Measurements from ENCODE around the gene SF3A1.
"Not testable (repeated sequence)": the region's sequence is repeated elsewhere in the genome, so short reads cannot be mapped to it uniquely, and the experiment has no call there.

Gene SF3A1, protein sequence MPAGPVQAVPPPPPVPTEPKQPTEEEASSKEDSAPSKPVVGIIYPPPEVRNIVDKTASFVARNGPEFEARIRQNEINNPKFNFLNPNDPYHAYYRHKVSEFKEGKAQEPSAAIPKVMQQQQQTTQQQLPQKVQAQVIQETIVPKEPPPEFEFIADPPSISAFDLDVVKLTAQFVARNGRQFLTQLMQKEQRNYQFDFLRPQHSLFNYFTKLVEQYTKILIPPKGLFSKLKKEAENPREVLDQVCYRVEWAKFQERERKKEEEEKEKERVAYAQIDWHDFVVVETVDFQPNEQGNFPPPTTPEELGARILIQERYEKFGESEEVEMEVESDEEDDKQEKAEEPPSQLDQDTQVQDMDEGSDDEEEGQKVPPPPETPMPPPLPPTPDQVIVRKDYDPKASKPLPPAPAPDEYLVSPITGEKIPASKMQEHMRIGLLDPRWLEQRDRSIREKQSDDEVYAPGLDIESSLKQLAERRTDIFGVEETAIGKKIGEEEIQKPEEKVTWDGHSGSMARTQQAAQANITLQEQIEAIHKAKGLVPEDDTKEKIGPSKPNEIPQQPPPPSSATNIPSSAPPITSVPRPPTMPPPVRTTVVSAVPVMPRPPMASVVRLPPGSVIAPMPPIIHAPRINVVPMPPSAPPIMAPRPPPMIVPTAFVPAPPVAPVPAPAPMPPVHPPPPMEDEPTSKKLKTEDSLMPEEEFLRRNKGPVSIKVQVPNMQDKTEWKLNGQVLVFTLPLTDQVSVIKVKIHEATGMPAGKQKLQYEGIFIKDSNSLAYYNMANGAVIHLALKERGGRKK

GRCh38 chr22:30356449-30357235 lies at the start of gene SF3A1, which contains the start of gene CCDC157:
Gene SF3A1, minus strand, starts transcription at chr22:30356894. Its CDS starts 102 bp downstream, at chr22:30356792.
Gene CCDC157, plus strand, starts transcription at chr22:30357007. Its CDS starts 8,994 bp downstream, at chr22:30366001.
- DNase-seq, result peak; percentile 93

DNA sequence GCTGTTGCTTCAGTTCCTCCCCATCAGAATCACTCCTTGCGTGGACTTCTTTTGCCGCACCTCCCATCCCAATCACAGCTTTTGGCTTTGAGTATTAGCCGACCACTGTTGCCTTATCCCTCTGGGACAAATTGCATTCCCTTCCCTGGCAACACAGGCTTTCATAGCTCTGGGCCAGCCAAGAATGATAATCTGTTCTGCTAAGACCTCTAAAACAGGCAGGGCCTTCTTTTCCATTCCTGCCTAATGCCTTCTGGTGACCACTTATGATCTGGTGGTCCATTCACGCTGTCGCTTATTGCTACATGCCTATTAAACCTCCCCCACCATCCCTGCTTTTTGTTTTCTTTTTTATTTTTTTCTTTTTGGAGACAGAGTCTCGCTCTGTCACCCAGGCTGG lies 49.7 kb upstream of the SF3A1 start:
- no peak for DNase-seq

GRCh38 chr22:30405731-30406130 lies 49.0 kb upstream of the SF3A1 start:
- DNase-seq, result no peak

GRCh38 chr22:30404307-30404706 lies 47.6 kb upstream of the SF3A1 start:
- DNase-seq, result no peak

- not testable (repeated sequence) for DNase-seq
Measured at GRCh38 chr22:30402766-30403104, 46.0 kb upstream of the SF3A1 start.

DNA sequence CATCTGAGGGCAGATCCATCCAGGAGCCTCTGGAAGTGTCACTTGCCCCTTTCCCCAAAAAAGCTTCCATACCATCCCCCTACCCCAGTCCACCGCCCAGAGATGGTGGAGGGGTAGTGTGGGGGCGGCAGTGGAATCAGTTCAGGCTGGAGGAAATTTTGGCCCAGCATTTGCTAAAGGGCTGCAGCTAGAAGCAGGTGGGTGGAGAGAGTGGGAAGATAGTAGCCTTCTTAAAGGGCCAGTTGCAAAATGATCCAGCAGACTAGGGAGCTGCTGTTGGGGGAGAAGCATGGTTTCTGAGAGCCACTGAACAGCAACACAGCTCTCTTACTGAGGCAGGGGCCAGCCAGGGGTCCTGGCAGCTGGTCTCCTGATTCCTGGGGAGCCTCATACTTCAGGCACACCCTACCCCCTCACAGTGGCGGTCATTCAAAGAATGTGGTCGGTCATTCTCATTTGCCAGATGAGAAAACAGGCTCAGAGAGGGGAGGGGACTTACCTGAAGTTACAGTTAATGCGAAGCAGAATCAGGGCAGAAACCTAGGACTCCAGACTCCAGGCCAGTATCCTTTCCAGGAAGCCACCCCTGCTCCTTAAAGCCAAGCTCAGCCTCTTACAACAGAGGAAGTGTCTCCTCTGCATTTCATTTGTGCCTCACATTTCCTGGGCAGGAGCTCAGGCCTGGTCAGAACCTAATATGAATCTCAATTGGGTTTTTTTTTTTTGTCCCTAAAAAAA lies 45.5 kb upstream of the SF3A1 start:
- no peak for DNase-seq

DNA sequence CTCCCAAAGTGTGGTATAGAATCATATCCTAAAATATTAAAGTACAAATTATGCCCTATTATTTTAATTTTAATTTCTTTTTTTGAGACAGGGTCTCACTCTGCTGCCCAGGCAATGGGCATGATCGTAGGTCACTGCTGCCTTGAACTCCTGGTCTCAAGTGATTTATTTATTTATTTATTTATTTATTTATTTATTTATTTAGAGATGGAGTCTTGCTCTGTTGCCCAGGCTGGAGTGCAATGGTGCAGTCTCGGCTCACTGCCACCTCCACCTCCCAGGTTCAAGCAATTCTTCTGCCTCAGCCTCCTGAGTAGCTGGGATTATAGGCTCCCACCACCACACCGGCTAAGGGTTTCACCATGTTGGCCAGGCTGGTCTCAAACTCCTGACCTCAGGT lies 44.3 kb upstream of the SF3A1 start:
- not testable (repeated sequence) for DNase-seq

- no peak for DNase-seq
Measured at GRCh38 chr22:30400159-30400558, 43.5 kb upstream of the SF3A1 start.

DNA sequence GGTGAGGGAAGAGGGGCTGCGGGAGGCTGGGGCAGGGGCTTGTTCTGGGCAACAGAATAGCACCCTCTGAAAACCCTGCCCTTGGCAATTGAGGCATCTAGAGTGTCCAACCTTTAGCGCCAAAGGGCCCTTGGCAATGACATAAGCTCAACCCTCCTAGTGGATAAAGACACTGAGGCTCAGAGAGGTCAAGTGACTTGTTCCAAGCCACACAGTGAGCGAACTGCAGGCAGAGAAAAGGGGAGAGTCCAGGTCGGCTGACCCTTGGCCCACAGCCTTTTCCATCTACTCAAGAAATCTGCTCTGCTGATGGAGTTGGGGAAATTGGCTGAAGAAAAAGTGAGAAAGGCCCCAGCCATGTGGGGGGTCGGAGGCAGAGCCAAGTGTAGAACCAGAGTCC lies 43.0 kb upstream of the SF3A1 start:
- DNase-seq, result no peak

- no peak for DNase-seq
Measured at GRCh38 chr22:30398685-30399680, 42.3 kb upstream of the SF3A1 start.

- no peak for DNase-seq
Measured at GRCh38 chr22:30397656-30398635, 41.3 kb upstream of the SF3A1 start.

DNA sequence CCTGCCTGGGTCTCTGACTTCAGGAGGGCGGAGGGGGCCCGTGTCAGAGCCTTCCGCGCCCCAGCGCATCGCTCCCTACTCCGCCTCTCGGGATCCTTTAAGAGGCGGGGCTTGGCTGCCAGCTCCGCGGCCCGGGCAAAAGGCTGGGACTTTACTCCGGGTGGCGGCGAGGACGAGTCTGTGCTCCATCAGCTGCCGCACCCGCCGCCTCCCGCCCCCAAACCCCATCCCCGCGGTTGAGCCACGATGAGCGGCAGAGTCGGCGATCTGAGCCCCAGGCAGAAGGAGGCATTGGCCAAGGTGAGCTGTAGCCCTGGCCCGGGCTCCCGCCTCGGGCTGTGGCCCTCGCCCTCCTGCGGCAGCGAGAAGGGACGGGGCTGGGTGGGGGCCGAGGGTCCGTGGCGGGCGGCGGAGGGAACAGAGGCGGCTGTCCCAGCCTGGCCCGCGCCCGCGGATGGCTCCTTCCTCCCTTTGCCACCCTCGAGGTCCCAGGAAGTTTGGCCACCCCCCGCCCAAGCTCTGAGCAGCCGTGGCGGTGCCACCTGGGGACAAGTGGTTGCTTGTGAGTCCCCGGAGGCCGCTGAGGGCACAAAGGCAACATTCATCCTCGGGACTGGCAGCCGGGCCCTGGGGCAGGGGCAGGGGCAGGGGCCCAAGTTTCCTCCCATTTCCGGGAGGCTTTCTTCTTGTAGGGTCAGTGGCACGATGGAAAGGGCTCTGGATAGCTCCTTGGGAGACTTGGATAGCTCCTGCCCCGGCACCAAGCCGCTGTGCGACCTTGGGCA lies 40.4 kb upstream of the SF3A1 start, which contains the start of gene SEC14L2:
Gene SEC14L2 (plus strand): TSS at position 148 of the 785 bp plus-strand sequence. CDS start 99 bp downstream, at position 247.
- DNase-seq, result no peak

DNA sequence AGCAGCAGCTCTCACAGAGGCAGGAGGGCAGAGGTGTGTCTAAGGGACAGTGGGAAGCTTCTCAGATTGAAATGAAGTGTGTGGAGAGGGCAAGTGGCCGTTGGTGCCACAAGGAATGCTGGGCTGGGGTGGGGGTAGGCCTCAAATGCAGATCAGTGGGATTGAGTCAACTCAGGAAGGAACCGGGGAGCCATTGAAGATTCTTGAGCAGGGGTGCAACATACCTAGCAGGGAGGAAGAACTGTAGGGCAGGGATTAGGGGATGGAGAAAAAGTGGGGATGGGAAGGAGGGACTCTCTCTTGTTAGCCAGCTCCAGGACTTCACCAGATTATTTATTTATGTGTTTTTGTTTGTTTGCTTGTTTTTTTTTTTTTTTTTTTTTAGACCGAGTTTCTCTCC lies 37.2 kb upstream of the SF3A1 start:
- no peak for DNase-seq

DNA sequence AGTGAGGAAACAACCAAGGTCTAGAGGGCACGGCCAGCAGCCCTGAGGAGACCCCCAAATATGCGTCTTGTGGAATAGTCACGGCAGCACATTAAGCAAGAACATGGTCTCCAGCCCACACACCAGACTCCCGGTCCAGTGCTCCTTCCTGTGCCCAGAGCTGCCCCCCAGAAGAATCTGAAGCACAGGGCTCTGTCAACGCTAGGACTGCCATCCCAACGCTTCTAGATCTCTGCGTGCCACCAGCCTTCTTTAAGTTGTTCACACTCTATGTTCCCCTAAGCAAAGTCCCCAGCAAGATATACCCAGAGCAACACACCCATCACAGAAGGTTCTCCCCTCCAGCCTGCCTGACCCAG lies 36.6 kb upstream of the SF3A1 start:
- no peak for DNase-seq

- DNase-seq, result no peak
Measured at GRCh38 chr22:30392661-30393321, 36.1 kb upstream of the SF3A1 start.

DNA sequence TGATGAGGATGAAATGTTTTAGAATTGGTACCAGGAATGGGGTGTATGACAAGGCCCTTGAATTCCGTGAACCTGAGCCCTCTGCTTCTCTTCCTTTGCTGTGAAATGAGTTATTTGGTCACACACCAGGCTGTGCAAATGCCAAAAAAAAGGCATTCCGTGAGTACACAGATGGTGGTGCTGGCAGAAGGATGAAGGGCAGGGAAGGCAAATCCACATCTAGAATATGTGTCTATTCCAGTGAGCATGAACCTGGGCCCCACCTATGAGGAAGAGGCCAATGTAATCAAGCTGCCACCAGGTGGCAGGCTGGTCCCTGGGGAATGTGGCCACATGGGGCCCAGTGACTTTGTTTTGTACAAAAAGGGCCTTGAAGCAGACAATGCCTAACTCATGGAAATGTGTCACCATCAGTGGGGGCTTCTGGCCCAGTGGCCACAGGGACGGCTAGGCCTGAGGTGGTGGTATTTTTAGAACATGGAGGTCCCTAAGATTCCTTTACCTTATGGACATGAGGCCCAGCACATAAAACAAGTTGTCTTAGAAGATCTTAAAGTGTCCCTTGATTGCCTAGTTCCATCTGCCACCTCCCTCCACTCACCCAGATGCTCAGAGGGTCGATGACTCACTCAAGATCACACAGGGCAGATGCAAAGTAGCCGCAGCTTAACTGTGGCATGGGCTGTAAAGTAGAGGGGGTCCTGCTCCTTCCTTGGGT lies 34.4 kb upstream of the SF3A1 start:
- peak; percentile 42 for DNase-seq

DNA sequence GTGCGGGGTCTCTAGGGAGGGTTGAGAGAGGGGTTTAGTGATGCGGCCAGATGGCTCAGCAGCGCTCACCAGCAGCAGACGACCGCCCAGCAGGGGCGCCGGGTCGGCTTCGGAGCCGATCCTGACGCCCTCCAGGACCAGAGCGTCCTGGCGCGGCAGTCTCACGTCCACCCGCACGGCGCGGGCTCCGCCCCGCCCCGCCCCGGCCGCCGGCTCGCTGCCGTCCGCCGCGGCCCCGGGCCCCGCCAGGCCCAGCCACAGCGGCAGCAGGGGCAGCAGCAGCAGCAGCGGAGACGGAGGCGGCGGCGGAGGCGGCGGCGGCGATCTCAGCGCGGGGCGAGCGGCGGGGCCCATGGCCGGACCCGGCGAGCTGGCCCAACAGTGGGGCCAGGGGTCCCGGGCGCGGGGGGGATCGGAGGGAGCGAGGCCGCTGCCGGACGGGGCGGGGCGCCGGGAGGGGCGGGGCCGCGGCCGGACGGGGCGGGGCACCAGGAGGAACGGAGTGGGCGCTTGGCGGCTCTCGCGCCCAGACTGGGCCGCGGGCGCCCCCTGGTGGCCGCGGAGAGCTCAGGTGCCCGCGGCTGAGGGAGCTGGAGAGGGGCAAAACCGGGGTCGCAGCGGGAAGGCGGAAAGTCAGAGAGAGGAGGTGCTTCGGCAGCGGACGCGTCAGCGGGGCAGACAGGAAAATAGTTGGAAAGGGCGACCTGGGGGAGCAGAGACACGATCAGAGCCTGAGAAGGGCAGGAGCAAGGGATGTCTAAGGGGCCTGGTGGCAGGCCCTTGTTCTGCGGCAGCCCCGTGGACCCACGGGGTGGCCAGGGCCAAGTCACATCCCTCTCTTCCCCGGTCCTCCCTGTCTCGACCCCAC lies 30.5 kb upstream of the SF3A1 start, which contains the start of gene RNF215:
Gene RNF215 (minus strand): TSS at position 452 of the 868 bp plus-strand sequence. CDS start 98 bp downstream, at position 354.
- peak; percentile 33 for DNase-seq

Data from KG1 (cell line).